CD4-positive, alpha-beta T cell treated with Interleukin-17A for 4 hours (primary cell): Measurements from ENCODE around the gene MINDY4.

ENCODE experiments used
- DNase-seq: peaks from one replicate; pipeline ENCODE4 v3.0.0-alpha.2; 2020; ENCODE audit warnings: mixed read lengths

MINDY4 gene

GRCh38 chr7:30838008-30838407 lies 66.8 kb downstream of the MINDY4 start:
- no peak for DNase-seq

- DNase-seq = no peak
Measured at GRCh38 chr7:30840141-30841024, 69.2 kb downstream of the MINDY4 start.

GRCh38 chr7:30841025-30841735 lies 70.0 kb downstream of the MINDY4 start:
- no peak for DNase-seq

GRCh38 chr7:30841801-30842541 lies 70.8 kb downstream of the MINDY4 start:
- DNase-seq = no peak

GRCh38 chr7:30842542-30843451 lies 71.6 kb downstream of the MINDY4 start:
- DNase-seq = no peak

- no peak for DNase-seq
Measured at GRCh38 chr7:30843741-30844482, 72.7 kb downstream of the MINDY4 start.

- no peak for DNase-seq
Measured at GRCh38 chr7:30844483-30844874, 73.3 kb downstream of the MINDY4 start.

- DNase-seq = no peak
Measured at GRCh38 chr7:30844916-30845315, 73.7 kb downstream of the MINDY4 start.

GRCh38 chr7:30845426-30846135 lies 74.4 kb downstream of the MINDY4 start:
- DNase-seq = no peak

- DNase-seq = no peak
Measured at GRCh38 chr7:30846378-30846777, 75.2 kb downstream of the MINDY4 start.

GRCh38 chr7:30848121-30848855 lies 77.1 kb downstream of the MINDY4 start:
- DNase-seq = no peak

GRCh38 chr7:30849565-30849964 lies 78.3 kb downstream of the MINDY4 start:
- no peak for DNase-seq

GRCh38 chr7:30850426-30850825 lies 79.2 kb downstream of the MINDY4 start:
- no peak for DNase-seq

GRCh38 chr7:30851651-30852307 lies 80.6 kb downstream of the MINDY4 start:
- no peak for DNase-seq

- no peak for DNase-seq
Measured at GRCh38 chr7:30852308-30852684, 81.1 kb downstream of the MINDY4 start.

- no peak for DNase-seq
Measured at GRCh38 chr7:30852744-30853288, 81.6 kb downstream of the MINDY4 start.

GRCh38 chr7:30853576-30853975 lies 82.4 kb downstream of the MINDY4 start:
- no peak for DNase-seq

- DNase-seq = no peak
Measured at GRCh38 chr7:30855936-30856335, 84.7 kb downstream of the MINDY4 start.

GRCh38 chr7:30858576-30858975 lies 87.4 kb downstream of the MINDY4 start:
- DNase-seq = no peak
